Lung (tissue), 12 donors: ENCODE results near the gene PAM. TPM values are rescaled to one million over a fixed set of nuclear protein-coding genes. Genes with fewer than 3 reads are reported as not detected.

Experiments used
- ATAC-seq: fragments of 200-7000 bp; cut with Tn5 transposase; one replicate; pipeline ENCODE4 v1.9.1; 2020; ENCODE audit warnings: moderate number of reproducible peaks; ENCODE audit not compliant: insufficient read depth, low FRiP score
- DNase-seq, 3 donors: peaks; one replicate each; pipeline ENCODE4 v3.0.0-alpha.2; 2013 to 2017
- H3K27ac ChIP-seq, 2 donors: one replicate each; pipeline ENCODE4 v1.5.1; 2013; ENCODE audit warnings: mild to moderate bottlenecking in 2 of 2, moderate library complexity in 2 of 2, control low read depth in 1 of 2, inconsistent platforms in 1 of 2, low read depth in 1 of 2, low read length in 1 of 2
- H3K27me3 ChIP-seq, 3 donors: one replicate each; pipeline ENCODE4 v1.5.1; 2013; ENCODE audit warnings: low read length in 2 of 3; ENCODE audit not compliant: control insufficient read depth in 3 of 3, insufficient read depth in 3 of 3
- H3K36me3 ChIP-seq, 4 donors: one replicate each; pipeline ENCODE4 v1.5.1; 2013; ENCODE audit warnings: low read length in 4 of 4, mild to moderate bottlenecking in 1 of 4, moderate library complexity in 1 of 4; ENCODE audit not compliant: control insufficient read depth in 4 of 4, insufficient read depth in 4 of 4
- H3K4me1 ChIP-seq, 5 donors: one replicate each; pipeline ENCODE4 v1.5.1; 2013; ENCODE audit warnings: low read length in 5 of 5, mild to moderate bottlenecking in 2 of 5, moderate library complexity in 1 of 5; ENCODE audit not compliant: control insufficient read depth in 5 of 5, insufficient read depth in 5 of 5
- H3K4me3 ChIP-seq: one replicate; pipeline ENCODE4 v1.5.1; 2013; ENCODE audit warnings: mild to moderate bottlenecking, control low read depth, moderate library complexity
- H3K9ac ChIP-seq, 2 donors: one replicate each; pipeline ENCODE4 v1.5.1; 2013; ENCODE audit warnings: low read length in 2 of 2, control low read depth in 1 of 2; ENCODE audit not compliant: insufficient read depth in 1 of 2
- H3K9me3 ChIP-seq, 4 donors: one replicate each; pipeline ENCODE4 v1.5.1; 2013; ENCODE audit warnings: low read length in 3 of 4, mild to moderate bottlenecking in 1 of 4, moderate library complexity in 1 of 4; ENCODE audit not compliant: control insufficient read depth in 4 of 4, insufficient read depth in 3 of 4
- WGBS, 2 donors: extraction: QIAGEN DNeasy Blood & Tissue Kit; methylation state at CpG; one replicate each; pipeline ENCODE4 v1.1.7; 2013; 5-methylcytosine and 5-hydroxymethylcytosine counted together
- polyA plus RNA-seq, 2 donors: library from polyadenylated mRNA; stranded (reverse); fragments of 200-250 nt; gene quantifications; one replicate each; pipeline ENCODE4 v1.2.1, GENCODE V29; 2013
- total RNA-seq, 2 donors: library from RNA; depleted of rRNA in 1 of 2; stranded (reverse); fragments of >200 nt in 1 of 2; gene quantifications; one replicate each; pipeline ENCODE4 v1.2.1, GENCODE V29; 2014 to 2021
- TF ChIP-seq, protein P1 (sequence below): IDR thresholded peaks from 2 replicates; pipeline ENCODE4 v1.5.1; 2012; ENCODE audit warnings: mild to moderate bottlenecking; ENCODE audit errors: control extremely low read depth, extremely low read depth
- donor health status: control.
- donor health status: control.
- donor health status: Bipolar disorder and iron deficiency.
- donor health status: healthy.
- donor health status: DM: yes; HTN: yes; CAD: no.

Gene PAM
- total and polyA plus RNA-seq, 4 donors, result 117 to 248 (median 151) TPM

- Histone ChIP-seq H3K9me3 (no peaks in the 10 kb centered on the region), H3K36me3 (peaks cover 0 to 7% (median under 1%) of the 10 kb centered on the region in 4 donors), H3K4me3 (no peak overlapping the region), H3K27ac (no peak overlapping the region), H3K4me1 (peaks cover 0 to 6% (median 0%) of the 10 kb centered on the region in 5 donors), H3K27me3 (no peaks in the 10 kb centered on the region), H3K9ac (no peak overlapping the region)
- no peak for DNase-seq
- TF ChIP-seq, protein P1, sequence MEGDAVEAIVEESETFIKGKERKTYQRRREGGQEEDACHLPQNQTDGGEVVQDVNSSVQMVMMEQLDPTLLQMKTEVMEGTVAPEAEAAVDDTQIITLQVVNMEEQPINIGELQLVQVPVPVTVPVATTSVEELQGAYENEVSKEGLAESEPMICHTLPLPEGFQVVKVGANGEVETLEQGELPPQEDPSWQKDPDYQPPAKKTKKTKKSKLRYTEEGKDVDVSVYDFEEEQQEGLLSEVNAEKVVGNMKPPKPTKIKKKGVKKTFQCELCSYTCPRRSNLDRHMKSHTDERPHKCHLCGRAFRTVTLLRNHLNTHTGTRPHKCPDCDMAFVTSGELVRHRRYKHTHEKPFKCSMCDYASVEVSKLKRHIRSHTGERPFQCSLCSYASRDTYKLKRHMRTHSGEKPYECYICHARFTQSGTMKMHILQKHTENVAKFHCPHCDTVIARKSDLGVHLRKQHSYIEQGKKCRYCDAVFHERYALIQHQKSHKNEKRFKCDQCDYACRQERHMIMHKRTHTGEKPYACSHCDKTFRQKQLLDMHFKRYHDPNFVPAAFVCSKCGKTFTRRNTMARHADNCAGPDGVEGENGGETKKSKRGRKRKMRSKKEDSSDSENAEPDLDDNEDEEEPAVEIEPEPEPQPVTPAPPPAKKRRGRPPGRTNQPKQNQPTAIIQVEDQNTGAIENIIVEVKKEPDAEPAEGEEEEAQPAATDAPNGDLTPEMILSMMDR, result no peak
- 94 to 95% methylated on average over 5 of the region's 5 CpGs for WGBS, 2 donors
- no peak for ATAC-seq
These were observed 186.0 kb downstream of the PAM start for GRCh38 chr5:102941111-102941510.

GRCh38 chr5:102946414-102946813 lies 191.3 kb downstream of the PAM start:
- Histone ChIP-seq H3K4me3 (no peak overlapping the region), H3K27me3 (no peaks in the 10 kb centered on the region), H3K4me1 (peaks cover 0 to 9% (median 0%) of the 10 kb centered on the region in 5 donors), H3K9ac (no peak overlapping the region), H3K27ac (no peak overlapping the region), H3K9me3 (no peaks in the 10 kb centered on the region), H3K36me3 (peaks cover 3 to 22% (median 10%) of the 10 kb centered on the region in 4 donors)
- TF ChIP-seq, protein P1, result no peak
- DNase-seq (no peak), ATAC-seq (no peak)

DNA sequence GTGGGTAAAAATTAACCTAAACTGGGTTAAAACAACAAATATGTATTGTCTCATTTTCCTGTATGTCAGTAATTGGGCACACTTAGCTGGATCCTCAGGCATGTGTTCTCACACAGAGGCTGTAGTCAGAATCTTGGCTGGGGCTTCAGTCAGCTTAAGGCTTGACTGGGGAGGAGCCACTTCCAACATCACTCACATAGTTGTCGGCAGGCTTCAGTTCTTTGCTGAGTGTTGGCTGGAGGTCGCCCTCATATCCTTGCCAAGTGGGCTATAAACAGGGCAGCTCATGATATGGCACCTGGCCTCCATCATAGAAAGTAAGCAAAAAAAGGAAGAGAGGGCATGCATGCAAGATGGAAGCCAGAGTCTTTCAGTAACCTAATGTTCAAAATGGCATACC lies 191.9 kb downstream of the PAM start:
- ATAC-seq (no peak), DNase-seq (no peak)
- WGBS, 2 donors, result 84 to 92% methylated on average over 2 of the region's 2 CpGs
- Histone ChIP-seq H3K9me3 (no peaks in the 10 kb centered on the region), H3K27me3 (no peaks in the 10 kb centered on the region), H3K4me1 (peaks cover 0 to 9% (median 0%) of the 10 kb centered on the region in 5 donors), H3K4me3 (no peak overlapping the region), H3K9ac (no peak overlapping the region), H3K27ac (no peak overlapping the region), H3K36me3 (peaks cover 3 to 24% (median 13%) of the 10 kb centered on the region in 4 donors)
- TF ChIP-seq, protein P1, result no peak

- no peak for ATAC-seq
- Histone ChIP-seq H3K9ac (no peak overlapping the region), H3K4me1 (peaks cover 0 to 7% (median 0%) of the 10 kb centered on the region in 5 donors), H3K27me3 (no peaks in the 10 kb centered on the region), H3K27ac (no peak overlapping the region), H3K36me3 (peaks cover 1 to 9% (median 5%) of the 10 kb centered on the region in 4 donors), H3K4me3 (no peak overlapping the region), H3K9me3 (no peaks in the 10 kb centered on the region)
- no peak for DNase-seq
- TF ChIP-seq, protein P1, result no peak
- 0 to 64% methylated on average over 1 of the region's 1 CpG for WGBS, 2 donors
These were observed 200.4 kb downstream of the PAM start for GRCh38 chr5:102955488-102955887.
